Measurements from ENCODE around the gene IL19.
A peak's percentile ranks its signal among the peaks of the same experiment; 100 is the strongest.

IL19 gene

DNA sequence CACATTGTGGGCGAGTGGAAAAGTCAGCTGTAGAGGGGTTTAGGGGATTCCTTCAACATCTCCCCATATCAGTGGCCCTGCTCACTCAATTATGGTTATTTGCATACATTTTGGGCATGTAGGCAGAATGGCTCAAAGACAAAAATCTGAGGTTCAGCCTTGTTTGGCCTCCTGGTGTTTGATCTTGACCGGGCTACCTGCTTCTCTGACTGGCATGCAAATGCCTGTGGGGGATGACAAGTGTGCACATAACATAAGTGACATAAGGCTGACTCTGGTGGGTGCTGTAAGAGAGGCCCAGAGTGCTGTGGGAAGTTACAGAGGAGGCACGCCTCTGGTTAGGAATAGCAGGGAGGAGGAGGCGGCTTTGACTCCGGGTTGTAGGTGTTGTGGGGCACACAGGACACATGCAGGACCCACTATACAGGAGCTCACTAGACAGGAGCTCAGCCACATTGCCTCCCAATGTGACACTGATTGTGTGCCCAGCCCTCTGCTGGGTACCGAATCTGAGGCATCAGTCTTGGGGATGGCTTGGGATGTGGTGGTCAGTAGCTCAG, 29.4 kb upstream of the IL19 start:
- no peaks in the 10 kb centered on the region for H3K9me3 ChIP-seq (ENCODE audit: insufficient read depth, low read length, severe bottlenecking)

GRCh38 chr1:206742719-206743383, 27.7 kb upstream of the IL19 start:
- Histone ChIP-seq H2AFZ (ENCODE audit: low read depth, low read length) (no peak overlapping the region), H3K36me3 (ENCODE audit: insufficient read depth, low read length) (no peaks in the 10 kb centered on the region), H3K4me3 (ENCODE audit: low read depth in 1 of 2, low read length in 2 of 2) (no peak overlapping the region), H3K27ac (ENCODE audit: low read length) (no peak overlapping the region), H3K27me3 (ENCODE audit: insufficient read depth, low read length, poor library complexity) (no peaks in the 10 kb centered on the region), H4K20me1 (ENCODE audit: insufficient read depth, low read length) (no peaks in the 10 kb centered on the region), H3K9ac (ENCODE audit: low read depth, low read length) (no peak overlapping the region), H3K4me2 (ENCODE audit: insufficient read depth, low read length) (no peak overlapping the region), H3K4me1 (ENCODE audit: insufficient read depth, low read length) (peaks cover 23% of the 10 kb centered on the region), H3K79me2 (ENCODE audit: insufficient read depth, low read length) (no peaks in the 10 kb centered on the region), H3K9me3 (ENCODE audit: insufficient read depth, low read length, severe bottlenecking) (no peaks in the 10 kb centered on the region)
- ATAC-seq (ENCODE audit: insufficient read depth, low read depth) (no peak), DNase-seq (no peak)
- no peak for TF ChIP-seq EZH2 (IDR thresholded peaks at IDR 0.05; ENCODE audit: borderline replicate concordance, low read depth, low read length, severe bottlenecking)
- no peak for TF ChIP-seq CTCF (IDR thresholded peaks at IDR 0.05; ENCODE audit: borderline replicate concordance, extremely low read depth, low read length, poor library complexity, severe bottlenecking)

More for the DNA sequence above, 29.4 kb upstream of the IL19 start:
- Histone ChIP-seq H4K20me1 (ENCODE audit: insufficient read depth, low read length) (no peaks in the 10 kb centered on the region), H3K4me3 (ENCODE audit: low read depth in 1 of 2, low read length in 2 of 2) (no peak overlapping the region), H3K27me3 (ENCODE audit: insufficient read depth, low read length, poor library complexity) (no peaks in the 10 kb centered on the region), H3K4me1 (ENCODE audit: insufficient read depth, low read length) (peaks cover 39% of the 10 kb centered on the region), H3K36me3 (ENCODE audit: insufficient read depth, low read length) (no peaks in the 10 kb centered on the region), H3K4me2 (ENCODE audit: insufficient read depth, low read length) (no peak overlapping the region), H3K9ac (ENCODE audit: low read depth, low read length) (no peak overlapping the region), H2AFZ (ENCODE audit: low read depth, low read length) (no peak overlapping the region), H3K79me2 (ENCODE audit: insufficient read depth, low read length) (no peaks in the 10 kb centered on the region), H3K27ac (ENCODE audit: low read length) (no peak overlapping the region)
- TF ChIP-seq EZH2 (IDR thresholded peaks at IDR 0.05; ENCODE audit: borderline replicate concordance, low read depth, low read length, severe bottlenecking) = no peak
- TF ChIP-seq CTCF (IDR thresholded peaks at IDR 0.05; ENCODE audit: borderline replicate concordance, extremely low read depth, low read length, poor library complexity, severe bottlenecking) = no peak
- ATAC-seq (ENCODE audit: insufficient read depth, low read depth) = no peak
- no peak for DNase-seq

- no peak overlapping the region for H3K4me2 ChIP-seq (ENCODE audit: insufficient read depth, low read length)
- no peaks in the 10 kb centered on the region for H3K27me3 ChIP-seq (ENCODE audit: insufficient read depth, low read length, poor library complexity)
- H3K27ac ChIP-seq (ENCODE audit: low read length) = peak overlapping the region; percentile 19; the same call in 1 of the 2 replicates
- no peaks in the 10 kb centered on the region for H3K79me2 ChIP-seq (ENCODE audit: insufficient read depth, low read length)
- no peaks in the 10 kb centered on the region for H3K9me3 ChIP-seq (ENCODE audit: insufficient read depth, low read length, severe bottlenecking)
- H2AFZ ChIP-seq (ENCODE audit: low read depth, low read length) = no peak overlapping the region
- no peaks in the 10 kb centered on the region for H3K36me3 ChIP-seq (ENCODE audit: insufficient read depth, low read length)
- H3K4me1 ChIP-seq (ENCODE audit: insufficient read depth, low read length) = peaks cover 5% of the 10 kb centered on the region
- no peaks in the 10 kb centered on the region for H4K20me1 ChIP-seq (ENCODE audit: insufficient read depth, low read length)
- DNase-seq (no peak), ATAC-seq (ENCODE audit: insufficient read depth, low read depth) (no peak)
- H3K4me3 ChIP-seq (ENCODE audit: low read depth in 1 of 2, low read length in 2 of 2) = no peak overlapping the region
- TF ChIP-seq EZH2 (IDR thresholded peaks at IDR 0.05; ENCODE audit: borderline replicate concordance, low read depth, low read length, severe bottlenecking) (no peak), CTCF (IDR thresholded peaks at IDR 0.05; ENCODE audit: borderline replicate concordance, extremely low read depth, low read length, poor library complexity, severe bottlenecking) (no peak)
- H3K9ac ChIP-seq (ENCODE audit: low read depth, low read length) = no peak overlapping the region
Measured at GRCh38 chr1:206744683-206745082, 25.9 kb upstream of the IL19 start.
